Esophagus (tissue), 2 donors: ENCODE data around the gene BIRC7. TPM values are rescaled to one million over a fixed set of nuclear protein-coding genes. Genes with fewer than 3 reads are reported as not detected.
"Not testable (repeated sequence)": the region's sequence is repeated elsewhere in the genome, so short reads cannot be mapped to it uniquely, and the experiment has no call there.

Experiments used
- H3K27ac ChIP-seq, 2 donors: one replicate each; pipeline ENCODE4 v1.5.1; 2013; ENCODE audit warnings: low read depth in 2 of 2, mild to moderate bottlenecking in 2 of 2, inconsistent platforms in 1 of 2, low read length in 1 of 2, moderate library complexity in 1 of 2
- H3K27me3 ChIP-seq, 2 donors: one replicate each; pipeline ENCODE4 v1.6.1; 2013; ENCODE audit warnings: low read length in 2 of 2, control low read depth in 1 of 2, mild to moderate bottlenecking in 1 of 2; ENCODE audit not compliant: insufficient read depth in 2 of 2, control insufficient read depth in 1 of 2
- H3K36me3 ChIP-seq, 2 donors: one replicate each; pipeline ENCODE4 v1.6.1; 2013; ENCODE audit warnings: low read length in 1 of 2; ENCODE audit not compliant: control insufficient read depth in 2 of 2, insufficient read depth in 2 of 2
- H3K4me1 ChIP-seq, 2 donors: one replicate each; pipeline ENCODE4 v1.6.1; 2013; ENCODE audit warnings: low read length in 1 of 2; ENCODE audit not compliant: control insufficient read depth in 2 of 2, insufficient read depth in 2 of 2
- H3K4me3 ChIP-seq, 2 donors: one replicate each; pipeline ENCODE4 v1.5.1; 2013; ENCODE audit warnings: low read length in 2 of 2, mild to moderate bottlenecking in 2 of 2, low read depth in 1 of 2, moderate library complexity in 1 of 2
- H3K9me3 ChIP-seq, 2 donors: one replicate each; pipeline ENCODE4 v1.6.1; 2013; ENCODE audit warnings: mild to moderate bottlenecking in 2 of 2, low read depth in 1 of 2, low read length in 1 of 2, moderate library complexity in 1 of 2; ENCODE audit not compliant: control insufficient read depth in 2 of 2, insufficient read depth in 1 of 2
- WGBS, 2 donors: extraction: QIAGEN DNeasy Blood & Tissue Kit; methylation state at CpG; one replicate each; pipeline ENCODE4 v1.1.7; 2013; 5-methylcytosine and 5-hydroxymethylcytosine counted together
- polyA plus RNA-seq, 2 donors: library from polyadenylated mRNA; stranded (reverse); fragments of 200-250 nt; gene quantifications; one replicate each; pipeline ENCODE4 v1.2.3, GENCODE V29; 2013
- donor health status: healthy with polysubstance abuse.
- donor health status: Bipolar disorder and iron deficiency.

BIRC7 gene
- polyA plus RNA-seq, 2 donors, result 0.04 TPM; not detected in 1

- Histone ChIP-seq H3K27ac (no peak overlapping the region), H3K9me3 (no peaks in the 10 kb centered on the region), H3K36me3 (no peaks in the 10 kb centered on the region), H3K4me3 (no peak overlapping the region), H3K4me1 (no peaks in the 10 kb centered on the region), H3K27me3 (peaks cover 0 to 14% of the 10 kb centered on the region in 2 donors)
- WGBS, 2 donors, result 82 to 85% methylated on average over 23 to 25 of the region's 25 CpGs
Measured at GRCh38 chr20:63243604-63244247, 8.0 kb downstream of the BIRC7 start.

DNA sequence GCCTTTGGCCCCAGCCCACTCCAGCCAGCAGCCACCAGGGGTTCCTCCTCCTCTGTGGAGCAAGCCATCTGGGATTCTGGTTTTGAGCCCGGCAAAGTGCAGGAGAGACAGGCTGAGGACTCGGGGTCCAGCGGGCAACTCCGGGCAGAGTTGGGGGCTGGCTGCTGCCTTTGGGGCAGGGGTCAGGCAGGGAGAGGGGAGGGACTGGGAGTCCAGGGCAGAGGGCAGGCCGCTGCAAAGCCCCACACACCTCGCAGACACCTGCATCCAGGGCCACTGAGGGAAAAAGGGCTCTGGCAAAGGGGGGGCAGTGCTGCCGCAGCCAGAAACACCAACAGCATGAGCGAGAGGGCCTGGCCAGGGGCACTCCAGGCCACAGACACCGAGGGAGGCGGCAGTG is 8.8 kb downstream of the BIRC7 start:
- Histone ChIP-seq H3K4me1 (no peaks in the 10 kb centered on the region), H3K36me3 (no peaks in the 10 kb centered on the region), H3K9me3 (no peaks in the 10 kb centered on the region), H3K27me3 (peaks cover 0 to 14% of the 10 kb centered on the region in 2 donors), H3K27ac (no peak overlapping the region), H3K4me3 (no peak overlapping the region)
- 71 to 78% methylated on average over 10 of the region's 10 CpGs for WGBS, 2 donors

DNA sequence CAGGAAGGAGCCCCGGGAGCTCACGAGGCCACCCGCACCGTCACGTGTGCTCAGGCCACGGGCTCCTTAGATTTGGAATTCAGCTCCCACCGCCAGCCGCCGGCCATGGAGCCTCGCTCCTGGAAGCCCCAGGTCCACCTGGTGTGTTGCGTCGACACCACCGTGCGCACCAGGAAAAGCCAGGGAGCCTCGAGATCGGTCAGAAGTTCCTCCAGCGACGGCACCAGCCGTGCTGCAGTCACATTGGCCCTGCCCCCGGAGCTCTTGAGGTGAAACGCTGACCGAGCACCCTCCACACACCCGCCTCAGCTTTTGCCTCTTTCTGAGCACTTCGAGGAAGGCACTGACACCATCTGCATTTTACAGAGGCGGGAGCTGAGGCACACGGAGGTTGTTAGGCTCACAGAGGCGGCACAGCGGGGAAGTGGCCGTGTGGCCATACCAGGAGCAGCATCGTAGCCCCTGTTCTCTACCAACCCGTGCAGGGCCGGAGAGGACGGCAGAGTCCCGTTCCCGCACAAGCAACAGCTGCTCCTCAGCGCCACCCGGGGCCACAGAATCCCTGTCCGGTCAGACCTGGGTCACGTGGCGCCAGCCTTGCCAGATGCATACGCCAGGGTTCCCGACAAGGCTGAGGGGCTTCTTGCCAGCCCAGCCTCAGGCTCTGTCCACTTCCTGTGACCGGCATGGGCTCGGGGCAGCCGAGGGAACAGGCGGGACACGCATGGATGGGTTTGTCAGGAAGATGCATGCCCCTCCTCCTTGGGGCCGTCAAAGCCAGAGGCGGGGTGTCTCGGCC is 11.0 kb downstream of the BIRC7 start:
- Histone ChIP-seq H3K4me3 (no peak overlapping the region), H3K36me3 (no peaks in the 10 kb centered on the region), H3K27ac (no peak overlapping the region), H3K9me3 (no peaks in the 10 kb centered on the region), H3K4me1 (no peaks in the 10 kb centered on the region), H3K27me3 (peaks cover 0 to 14% of the 10 kb centered on the region in 2 donors)
- 48 to 54% methylated on average over 50 of the region's 50 CpGs for WGBS, 2 donors

- Histone ChIP-seq H3K27ac (no peak overlapping the region), H3K27me3 (peaks cover 0 to 18% of the 10 kb centered on the region in 2 donors), H3K4me3 (no peak overlapping the region), H3K36me3 (no peaks in the 10 kb centered on the region), H3K4me1 (no peaks in the 10 kb centered on the region), H3K9me3 (no peaks in the 10 kb centered on the region)
- 68% methylated on average over 24 of the region's 24 CpGs for WGBS, 2 donors
Measured at GRCh38 chr20:63247671-63248228, 12.0 kb downstream of the BIRC7 start.

- WGBS, 2 donors, result 64 to 68% methylated on average over 25 of the region's 25 CpGs
- Histone ChIP-seq H3K4me1 (peaks cover 3 to 5% of the 10 kb centered on the region in 2 donors), H3K36me3 (no peaks in the 10 kb centered on the region), H3K4me3 (no peak overlapping the region), H3K27me3 (peaks cover 0 to 21% of the 10 kb centered on the region in 2 donors), H3K27ac (no peak overlapping the region), H3K9me3 (no peaks in the 10 kb centered on the region)
Measured at GRCh38 chr20:63248835-63249591, 13.3 kb downstream of the BIRC7 start.

DNA sequence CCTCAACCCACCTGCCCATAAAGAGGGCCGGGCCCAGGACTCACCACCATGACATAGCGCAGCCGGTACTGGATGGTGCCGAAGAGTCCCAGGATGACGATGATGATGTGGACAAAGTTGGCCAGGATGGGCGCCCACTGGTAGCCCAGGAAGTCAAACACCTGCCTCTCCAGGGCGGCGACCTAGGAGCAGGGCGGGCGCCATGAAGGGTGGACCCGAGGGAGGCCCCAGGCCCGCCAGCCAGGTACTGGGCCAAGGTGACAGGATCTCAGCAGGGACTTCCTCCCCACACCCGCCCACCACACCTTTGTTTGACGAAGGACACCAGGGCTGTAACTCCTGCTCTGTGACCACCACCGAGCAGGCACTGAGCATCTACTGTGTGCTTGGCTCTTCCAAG is 14.2 kb downstream of the BIRC7 start:
- Histone ChIP-seq H3K4me3 (no peak overlapping the region), H3K36me3 (no peaks in the 10 kb centered on the region), H3K9me3 (no peaks in the 10 kb centered on the region), H3K27ac (no peak overlapping the region), H3K27me3 (peaks cover 0 to 25% of the 10 kb centered on the region in 2 donors), H3K4me1 (peaks cover 4 to 7% of the 10 kb centered on the region in 2 donors)
- 87 to 90% methylated on average over 15 of the region's 15 CpGs for WGBS, 2 donors

- H3K4me3 ChIP-seq, H3K27ac ChIP-seq, H3K9me3 ChIP-seq, H3K36me3 ChIP-seq: not testable (repeated sequence)
- peaks cover 0 to 31% of the 10 kb centered on the region in 2 donors for H3K27me3 ChIP-seq
- WGBS, 2 donors, result 29 to 33% methylated on average over 12 of the region's 14 CpGs
- peaks cover 4 to 11% of the 10 kb centered on the region in 2 donors for H3K4me1 ChIP-seq
Measured at GRCh38 chr20:63251350-63251749, 15.6 kb downstream of the BIRC7 start.

DNA sequence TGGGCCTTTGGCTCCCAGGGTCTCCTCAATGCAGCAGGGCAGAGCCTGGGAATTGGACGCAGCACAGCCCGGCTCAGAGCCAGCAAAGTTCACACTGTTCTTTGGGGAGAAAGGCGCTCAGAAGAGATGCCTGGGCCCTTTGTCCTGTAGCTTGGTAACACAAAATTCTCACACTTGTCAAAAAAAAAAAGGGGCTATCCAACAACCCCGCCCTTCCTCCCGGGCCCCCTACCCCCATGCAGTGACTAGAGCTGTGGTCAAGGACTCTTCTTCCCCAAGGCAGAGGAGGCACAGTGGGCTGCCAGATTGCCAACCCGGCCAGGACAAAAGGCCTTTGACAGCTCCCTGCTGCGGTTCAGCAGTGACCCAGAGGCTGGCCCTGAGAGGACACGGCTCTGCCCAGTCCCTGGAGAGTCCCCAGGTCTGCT is 16.6 kb downstream of the BIRC7 start:
- whole genome bisulfite sequencing, 2 donors, result 71 to 76% methylated on average over 8 of the region's 8 CpGs
- H3K36me3 ChIP-seq, result no peaks in the 10 kb centered on the region
- peaks cover 4 to 14% of the 10 kb centered on the region in 2 donors for H3K4me1 ChIP-seq
- H3K27me3 ChIP-seq, result peaks cover 0 to 22% of the 10 kb centered on the region in 2 donors
- H3K9me3 ChIP-seq, result no peaks in the 10 kb centered on the region
- H3K27ac ChIP-seq, result no peak overlapping the region
- no peak overlapping the region for H3K4me3 ChIP-seq

GRCh38 chr20:63253065-63253437 is 17.3 kb downstream of the BIRC7 start:
- WGBS, 2 donors, result 9 to 19% methylated on average over 16 of the region's 16 CpGs
- Histone ChIP-seq H3K36me3 (no peaks in the 10 kb centered on the region), H3K27ac (no peak overlapping the region), H3K27me3 (peaks cover 0 to 20% of the 10 kb centered on the region in 2 donors), H3K4me3 (peak overlapping the region in 1 of 2 donors; percentile 30), H3K9me3 (no peaks in the 10 kb centered on the region), H3K4me1 (peaks cover 4 to 14% of the 10 kb centered on the region in 2 donors)
